HG03280 (cell line): ENCODE results near the gene C10orf67.

Experiments used
- ATAC-seq: cut with Tn5 transposase; IDR thresholded peaks from one replicate; pipeline ENCODE4 v1.9.1; 2021; ENCODE audit warnings: mild to moderate bottlenecking, moderate library complexity; ENCODE audit not compliant: unreplicated experiment

The C10orf67 gene

GRCh38 chr10:23199768-23200511 is 144.7 kb downstream of the C10orf67 start:
- ATAC-seq, result no peak

- no peak for ATAC-seq
Measured at GRCh38 chr10:23198940-23199767, 145.4 kb downstream of the C10orf67 start.

GRCh38 chr10:23198610-23198939 is 146.0 kb downstream of the C10orf67 start:
- ATAC-seq, result no peak

- ATAC-seq, result no peak
Measured at GRCh38 chr10:23197416-23197861, 147.2 kb downstream of the C10orf67 start.

- no peak for ATAC-seq
Measured at GRCh38 chr10:23196915-23197314, 147.7 kb downstream of the C10orf67 start.

- no peak for ATAC-seq
Measured at GRCh38 chr10:23195846-23196600, 148.6 kb downstream of the C10orf67 start.

GRCh38 chr10:23194966-23195845 is 149.4 kb downstream of the C10orf67 start:
- ATAC-seq, result no peak

GRCh38 chr10:23194471-23194965 is 150.1 kb downstream of the C10orf67 start:
- ATAC-seq, result no peak

- no peak for ATAC-seq
Measured at GRCh38 chr10:23193435-23194074, 151.0 kb downstream of the C10orf67 start.

GRCh38 chr10:23192712-23193434 is 151.7 kb downstream of the C10orf67 start:
- ATAC-seq, result no peak

GRCh38 chr10:23191764-23192711 is 152.6 kb downstream of the C10orf67 start, which contains the start of gene PTF1A:
TSS of gene PTF1A (plus strand) at chr10:23192312. CDS start at chr10:23192531, 219 bp downstream.
- ATAC-seq, result no peak

- no peak for ATAC-seq
Measured at GRCh38 chr10:23190872-23191763, 153.5 kb downstream of the C10orf67 start.

- ATAC-seq, result no peak
Measured at GRCh38 chr10:23189024-23189423, 155.6 kb downstream of the C10orf67 start.

- ATAC-seq, result no peak
Measured at GRCh38 chr10:23187155-23187554, 157.4 kb downstream of the C10orf67 start.

GRCh38 chr10:23186697-23187096 is 157.9 kb downstream of the C10orf67 start:
- ATAC-seq, result no peak

GRCh38 chr10:23186178-23186577 is 158.4 kb downstream of the C10orf67 start:
- no peak for ATAC-seq

- no peak for ATAC-seq
Measured at GRCh38 chr10:23174977-23175512, 169.6 kb downstream of the C10orf67 start.
